Spleen (tissue), 11 donors: ENCODE results near the gene TRIM8. TPM values are rescaled to one million over a fixed set of nuclear protein-coding genes. Genes with fewer than 3 reads are reported as not detected.

Experiments used
- DNase-seq: peaks from one replicate; pipeline ENCODE4 v3.0.0-alpha.2; 2020
- H3K27ac ChIP-seq, 8 donors: fragments of 200-600 bp; sonication (generic) in 7 of 8; 1 replicate in 4 of 8; 2 replicates in 4 of 8; pipeline versions ENCODE4 v1.5.0 to v1.8.0; 2016 to 2021; ENCODE audit warnings: inconsistent platforms in 4 of 8, mild to moderate bottlenecking in 4 of 8, moderate library complexity in 1 of 8
- H3K27me3 ChIP-seq, 7 donors: fragments of 200-600 bp; sonication (generic) in 6 of 7; replicated peaks in 1 of 7; 1 replicate in 4 of 7; 2 replicates in 3 of 7; pipeline versions ENCODE4 v1.5.0 to v1.8.0; 2016 to 2021; ENCODE audit warnings: inconsistent platforms in 3 of 7, mild to moderate bottlenecking in 1 of 7
- H3K36me3 ChIP-seq, 6 donors: fragments of 200-600 bp; sonication (generic) in 5 of 6; 1 replicate in 4 of 6; 2 replicates in 2 of 6; pipeline versions ENCODE4 v1.5.0 to v1.8.0; 2016 to 2021; ENCODE audit warnings: inconsistent platforms in 2 of 6
- H3K4me1 ChIP-seq, 6 donors: fragments of 200-600 bp; sonication (generic) in 5 of 6; 1 replicate in 3 of 6; 2 replicates in 3 of 6; pipeline versions ENCODE4 v1.5.0 to v1.8.0; 2016 to 2021; ENCODE audit warnings: inconsistent platforms in 3 of 6
- H3K4me3 ChIP-seq, 8 donors: fragments of 200-600 bp; sonication (generic) in 7 of 8; 1 replicate in 4 of 8; 2 replicates in 4 of 8; pipeline versions ENCODE4 v1.5.0 to v1.8.0; 2016 to 2021; ENCODE audit warnings: inconsistent platforms in 4 of 8, mild to moderate bottlenecking in 4 of 8, moderate library complexity in 2 of 8
- H3K9me3 ChIP-seq, 8 donors: fragments of 200-600 bp; sonication (generic) in 7 of 8; 1 replicate in 4 of 8; 2 replicates in 4 of 8; pipeline versions ENCODE4 v1.5.0 to v1.8.0; 2016 to 2021; ENCODE audit warnings: inconsistent platforms in 4 of 8
- CTCF ChIP-seq, 11 experiments: fragments of 200-600 bp in 7 of 11; fragments of 450-650 bp in 4 of 11; sonication (generic) in 4 of 11; IDR thresholded peaks in 8 of 11; conservative IDR thresholded peaks in 3 of 11; 1 replicate in 7 of 11; 2 replicates in 4 of 11; pipeline versions ENCODE4 v1.4.0 to v1.8.0; 2016 to 2021; ENCODE audit warnings: antibody characterized with exemption in 11 of 11, inconsistent platforms in 4 of 11, mild to moderate bottlenecking in 1 of 11
- POLR2A ChIP-seq, 3 donors: fragments of 450-650 bp; IDR thresholded peaks; one replicate each; pipeline ENCODE4 v1.5.1; 2017; ENCODE audit warnings: antibody characterized with exemption in 3 of 3, mild to moderate bottlenecking in 1 of 3
- POLR2AphosphoS5 ChIP-seq, 3 donors: sonication (generic); formaldehyde crosslinking; IDR thresholded peaks; one replicate each; pipeline ENCODE4 v1.5.1; 2017; ENCODE audit warnings: antibody characterized with exemption in 3 of 3
- WGBS, 5 donors: extraction: QIAGEN DNeasy Blood & Tissue Kit in 3 of 5; methylation state at CpG; one replicate each; pipeline versions ENCODE4 v1.1.5 to v1.1.7; 2013 to 2018; 5-methylcytosine and 5-hydroxymethylcytosine counted together
- intact Hi-C: fragments of 100-400 bp; cut with DNase I; formaldehyde crosslinking; loops from one replicate; pipeline ENCODE4 v1.15.0; 2023; ENCODE audit warnings: low total_unique reads
- polyA plus RNA-seq, 3 donors: library from polyadenylated mRNA; stranded (reverse); fragments of 200-250 nt; gene quantifications; one replicate each; pipeline ENCODE4 v1.2.1, GENCODE V29; 2013
- total RNA-seq, 7 donors: library from RNA; depleted of rRNA in 3 of 7; stranded (reverse); fragments of >200 nt in 3 of 7; fragmentation: NEBNext Ultra II Directional in 4 of 7; extraction: Animal tissue kit (Norgen Biotek cat#: 25700) in 4 of 7; gene quantifications; one replicate each; pipeline versions ENCODE4 v1.1.0 to v1.2.1, GENCODE V29; 2016 to 2021
- donor health status: healthy with polysubstance abuse.
- donor health status: DM: no; HTN: no; CAD: no; lungs with moderate emphysema.
- donor health status: DM: no; HTN: no; CAD: no.
- donor health status: Bipolar disorder and iron deficiency.
- donor health status: healthy.
- donor health status: DM: no; HTN: no; CAD: no.
- donor health status: DM: yes; HTN: yes; CAD: no.

Gene TRIM8
- total and polyA plus RNA-seq, 10 donors: 23.5 to 116 (median 87.8) TPM

- intact Hi-C loops: no loop called here
- Histone ChIP-seq H3K9me3 (no peaks in the 10 kb centered on the region), H3K4me1 (peaks cover 30 to 70% (median 57%) of the 10 kb centered on the region in 6 donors), H3K36me3 (peaks cover 0 to 11% (median 0%) of the 10 kb centered on the region in 6 donors), H3K4me3 (no peak overlapping the region), H3K27ac (peak overlapping the region in 7 of 8 donors; percentile 20 to 89 (median 76)), H3K27me3 (no peaks in the 10 kb centered on the region)
- no peak for DNase-seq
- 68 to 89% (median 82%) methylated on average over 8 to 9 of the region's 9 CpGs for WGBS, 5 donors
- TF ChIP-seq POLR2A (IDR thresholded peaks at IDR 0.05) (no peak), CTCF (IDR thresholded peaks at IDR 0.05 in 8 of 11, conservative IDR thresholded peaks at IDR 0.05 in 3 of 11) (no peak), POLR2AphosphoS5 (IDR thresholded peaks at IDR 0.05) (no peak)
Observed at GRCh38 chr10:102677331-102678067, 33.2 kb downstream of the TRIM8 start.

DNA sequence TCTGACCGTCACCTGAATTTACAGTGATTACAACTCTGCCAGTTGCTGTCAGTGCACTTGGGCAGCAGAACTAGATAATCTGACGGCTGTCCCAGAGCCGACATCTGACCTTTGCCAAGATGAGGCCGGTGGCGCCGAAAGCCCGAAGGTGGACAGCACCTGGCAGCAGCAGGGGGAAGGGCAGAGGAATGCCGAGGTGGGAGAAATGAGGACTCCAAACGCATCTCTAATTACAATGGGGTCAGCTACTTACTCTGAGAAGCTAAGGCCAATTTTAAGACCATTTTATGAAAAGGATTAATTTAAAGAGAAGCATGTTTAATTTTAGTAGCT, 33.8 kb downstream of the TRIM8 start:
- intact Hi-C loops: no loop called here
- DNase-seq: no peak
- Histone ChIP-seq H3K4me3 (no peak overlapping the region), H3K4me1 (peaks cover 30 to 65% (median 55%) of the 10 kb centered on the region in 6 donors), H3K27me3 (no peaks in the 10 kb centered on the region), H3K36me3 (peaks cover 0 to 11% (median 0%) of the 10 kb centered on the region in 6 donors), H3K9me3 (no peaks in the 10 kb centered on the region), H3K27ac (peak overlapping the region in 6 of 8 donors; percentile 7 to 89 (median 50))
- WGBS, 5 donors: 88 to 95% (median 91%) methylated on average over 9 of the region's 9 CpGs
- TF ChIP-seq POLR2A (IDR thresholded peaks at IDR 0.05): no peak
- no peak for TF ChIP-seq CTCF (IDR thresholded peaks at IDR 0.05 in 8 of 11, conservative IDR thresholded peaks at IDR 0.05 in 3 of 11)
- TF ChIP-seq POLR2AphosphoS5 (IDR thresholded peaks at IDR 0.05): no peak

GRCh38 chr10:102678842-102679289, 34.6 kb downstream of the TRIM8 start:
- H3K36me3 ChIP-seq: peaks cover 0 to 13% (median under 1%) of the 10 kb centered on the region in 6 donors
- intact Hi-C loops: no loop called here
- H3K27ac ChIP-seq: peak overlapping the region in 7 of 8 donors; percentile 27 to 89 (median 45)
- 8 to 28% (median 12%) methylated on average over 6 to 9 of the region's 9 CpGs for WGBS, 5 donors
- H3K4me3 ChIP-seq: peak overlapping the region in 1 of 8 donors; percentile 35
- peak; percentile 90 for DNase-seq
- no peaks in the 10 kb centered on the region for H3K9me3 ChIP-seq
- H3K27me3 ChIP-seq: no peaks in the 10 kb centered on the region
- TF ChIP-seq POLR2A (IDR thresholded peaks at IDR 0.05) (no peak), CTCF (IDR thresholded peaks at IDR 0.05 in 8 of 11, conservative IDR thresholded peaks at IDR 0.05 in 3 of 11) (peak; percentile 9 to 80 (median 65)), POLR2AphosphoS5 (IDR thresholded peaks at IDR 0.05) (peak; percentile 20 to 77 (median 58))
- peaks cover 26 to 57% (median 47%) of the 10 kb centered on the region in 6 donors for H3K4me1 ChIP-seq

DNA sequence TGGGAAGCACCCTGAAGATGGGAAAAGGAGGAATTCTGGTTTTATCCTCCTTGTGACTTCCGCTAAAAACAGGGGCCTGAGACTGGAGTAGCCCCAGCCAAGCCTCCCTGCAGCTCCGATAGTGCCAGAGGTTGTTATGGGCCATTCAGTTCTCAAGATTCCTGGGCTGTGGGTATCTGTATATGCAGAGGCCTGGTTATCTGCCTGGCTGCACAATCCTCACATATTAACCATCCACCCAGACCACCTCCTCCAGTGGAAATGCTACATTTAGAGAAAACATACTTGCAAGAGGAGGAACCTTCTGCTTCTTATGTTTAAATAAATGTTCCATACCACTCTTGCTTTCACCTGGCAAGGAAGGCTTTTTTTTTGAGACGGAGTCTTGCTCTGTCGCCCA, 35.3 kb downstream of the TRIM8 start:
- intact Hi-C loops: no loop called here

More for the DNA sequence above, 35.3 kb downstream of the TRIM8 start:
- DNase-seq: no peak
- peak overlapping the region in 3 of 8 donors; percentile 44 to 89 (median 45) for H3K27ac ChIP-seq
- H3K4me1 ChIP-seq: peaks cover 21 to 49% (median 39%) of the 10 kb centered on the region in 6 donors
- H3K9me3 ChIP-seq: no peaks in the 10 kb centered on the region
- H3K27me3 ChIP-seq: no peaks in the 10 kb centered on the region
- H3K36me3 ChIP-seq: peaks cover 0 to 21% (median 2%) of the 10 kb centered on the region in 6 donors
- WGBS, 5 donors: 96 to 100% (median 96%) methylated on average over 4 of the region's 4 CpGs
- H3K4me3 ChIP-seq: no peak overlapping the region
- no peak for TF ChIP-seq POLR2A (IDR thresholded peaks at IDR 0.05)
- no peak for TF ChIP-seq CTCF (IDR thresholded peaks at IDR 0.05 in 8 of 11, conservative IDR thresholded peaks at IDR 0.05 in 3 of 11)
- TF ChIP-seq POLR2AphosphoS5 (IDR thresholded peaks at IDR 0.05): no peak
